ENCODE results near the gene MYT1. TPM values are rescaled to one million over a fixed set of nuclear protein-coding genes. Genes with fewer than 3 reads are reported as not detected.

The MYT1 gene
- total and polyA plus RNA-seq, 2 of the 8 experiments (the other 6 are each of a cell fraction or from before 2014, with no cell fraction given), result 0.63 to 2.0 TPM

- Histone ChIP-seq H2BK120ac (replicated peaks; ENCODE audit: low read depth, low read length) (no peak overlapping the region), H3K23ac (ENCODE audit: insufficient read length) (no peak overlapping the region), H3K4ac (replicated peaks; ENCODE audit: insufficient read length, low read depth, low read length) (no peak overlapping the region), H3K36me3 (ENCODE audit: control insufficient read depth in 2 of 4, insufficient read depth in 4 of 4, low read length in 3 of 4) (no peaks in the 10 kb centered on the region), H3K23me2 (ENCODE audit: low read depth, low read length) (no peaks in the 10 kb centered on the region), H4K20me1 (replicated peaks in 1 of 2; ENCODE audit: control insufficient read depth in 1 of 2, insufficient read depth in 2 of 2, low read length in 2 of 2) (no peaks in the 10 kb centered on the region), H4K5ac (ENCODE audit: insufficient read length, low read depth, low read length) (no peak overlapping the region), H3K4me3 (ENCODE audit: extremely low read depth in 1 of 4, insufficient read depth in 2 of 4, low read depth in 3 of 4, low read length in 4 of 4) (no peak overlapping the region), H3K79me1 (ENCODE audit: low read depth, low read length) (no peaks in the 10 kb centered on the region), H2BK15ac (ENCODE audit: low read length) (no peak overlapping the region), H3K79me2 (ENCODE audit: control insufficient read depth in 1 of 2, insufficient read depth in 2 of 2, low read length in 2 of 2) (no peaks in the 10 kb centered on the region), H4K8ac (ENCODE audit: extremely low read depth, insufficient read depth, low read length) (no peak overlapping the region), H3K18ac (ENCODE audit: extremely low read depth, low read length) (no peak overlapping the region), H3K56ac (replicated peaks; ENCODE audit: insufficient read length, low read depth, low read length) (no peak overlapping the region), H2BK12ac (ENCODE audit: low read depth, low read length) (no peak overlapping the region), H2BK5ac (ENCODE audit: low read depth, low read length) (no peak overlapping the region), H3K27me3 (replicated peaks in 1 of 4; ENCODE audit: control insufficient read depth in 3 of 4, extremely low read depth in 1 of 4, insufficient read depth in 3 of 4, low read length in 3 of 4) (peaks cover 0 to 2% (median 0%) of the 10 kb centered on the region in 4 experiments; a peak in 3 of 7 replicates), H3K27ac (ENCODE audit: low read depth, low read length) (no peak overlapping the region), H2BK20ac (ENCODE audit: low read length) (no peak overlapping the region), H2AK5ac (ENCODE audit: low read depth, low read length) (no peak overlapping the region), H3K4me1 (replicated peaks in 1 of 4; ENCODE audit: control insufficient read depth in 3 of 4, insufficient read depth in 4 of 4, low read length in 3 of 4) (peaks cover 0 to 5% (median 2%) of the 10 kb centered on the region in 4 experiments; a peak in 3 of 7 replicates), H3K9me3 (ENCODE audit: insufficient read depth in 2 of 2, low read depth in 1 of 2, low read length in 1 of 2) (no peaks in the 10 kb centered on the region), H3K4me2 (ENCODE audit: insufficient read depth in 1 of 2, low read depth in 2 of 2, low read length in 2 of 2) (no peak overlapping the region), H3K9ac (replicated peaks in 1 of 4; ENCODE audit: extremely low read depth in 1 of 4, low read depth in 3 of 4, low read length in 3 of 4) (no peak overlapping the region), H4K91ac (replicated peaks; ENCODE audit: insufficient read length, low read length) (no peak overlapping the region), H3K14ac (ENCODE audit: insufficient read length) (no peak overlapping the region), H2AFZ (ENCODE audit: low read length) (no peak overlapping the region)
- 84% methylated on average over 11 of the region's 11 CpGs; no CpG with 5 or more reads in 1 of the 2 experiments for WGBS, 2 experiments (ENCODE audit: extremely low coverage in 1 of 2, insufficient coverage in 1 of 2, insufficient read length in 1 of 2, insufficient replicate concordance in 2 of 2, low coverage in 1 of 2, low lambda C conversion rate in 2 of 2, missing lambda C conversion rate in 1 of 2)
- TF ChIP-seq MAX (IDR thresholded peaks at IDR 0.05) (no peak), TAF1 (IDR thresholded peaks at IDR 0.05; ENCODE audit: low read depth, low read length) (no peak), SRF (IDR thresholded peaks at IDR 0.05; ENCODE audit: low read depth, low read length) (no peak), TAF7 (optimal IDR thresholded peaks at IDR 0.05; ENCODE audit: borderline replicate concordance, low read depth, low read length) (no peak), JUN (IDR thresholded peaks at IDR 0.05; ENCODE audit: low read depth, low read length) (no peak), SIRT6 (IDR thresholded peaks at IDR 0.05; ENCODE audit: low read length) (no peak), BRCA1 (IDR thresholded peaks at IDR 0.05; ENCODE audit: low read depth, low read length) (no peak), TBP (IDR thresholded peaks at IDR 0.05; ENCODE audit: low read depth, low read length) (no peak), RBBP5 (IDR thresholded peaks at IDR 0.05; ENCODE audit: borderline replicate concordance, low read depth, low read length) (no peak), USF2 (IDR thresholded peaks at IDR 0.05; ENCODE audit: low read length) (no peak), JUND (IDR thresholded peaks at IDR 0.05; ENCODE audit: low read length) (no peak), KDM5A (IDR thresholded peaks at IDR 0.05; ENCODE audit: low read length) (no peak), ASH2L (IDR thresholded peaks at IDR 0.05; ENCODE audit: low read length) (no peak), GTF2F1 (IDR thresholded peaks at IDR 0.05; ENCODE audit: borderline replicate concordance, low read depth, low read length) (no peak), POLR2A (IDR thresholded peaks at IDR 0.05; ENCODE audit: control extremely low read depth in 1 of 2, low read depth in 2 of 2, low read length in 2 of 2) (no peak)
- DNase-seq (ENCODE audit: low read depth in 1 of 2, low spot score in 2 of 2) (no peak), FAIRE-seq (no peak)
- CTCF ChIA-PET (ENCODE audit: partially characterized antibody), result no interaction called here
- POLR2A ChIA-PET (ENCODE audit: partially characterized antibody), result no interaction called here
These were observed 3.4 kb downstream of the MYT1 start for GRCh38 chr20:64167676-64168075.

Data from H1 (cell line).